Mammary microvascular endothelial cell (primary cell): ENCODE results near the gene CSDE1. TPM values are rescaled to one million over a fixed set of nuclear protein-coding genes. Genes with fewer than 3 reads are reported as not detected.

Source experiments
- total RNA-seq: library from RNA; depleted of rRNA; stranded (reverse); fragments of >200 nt; gene quantifications from 2 replicates; pipeline ENCODE4 v1.2.3, GENCODE V29; 2015

Gene CSDE1
- 700 and 788 TPM in 2 replicates for total RNA-seq

DNA sequence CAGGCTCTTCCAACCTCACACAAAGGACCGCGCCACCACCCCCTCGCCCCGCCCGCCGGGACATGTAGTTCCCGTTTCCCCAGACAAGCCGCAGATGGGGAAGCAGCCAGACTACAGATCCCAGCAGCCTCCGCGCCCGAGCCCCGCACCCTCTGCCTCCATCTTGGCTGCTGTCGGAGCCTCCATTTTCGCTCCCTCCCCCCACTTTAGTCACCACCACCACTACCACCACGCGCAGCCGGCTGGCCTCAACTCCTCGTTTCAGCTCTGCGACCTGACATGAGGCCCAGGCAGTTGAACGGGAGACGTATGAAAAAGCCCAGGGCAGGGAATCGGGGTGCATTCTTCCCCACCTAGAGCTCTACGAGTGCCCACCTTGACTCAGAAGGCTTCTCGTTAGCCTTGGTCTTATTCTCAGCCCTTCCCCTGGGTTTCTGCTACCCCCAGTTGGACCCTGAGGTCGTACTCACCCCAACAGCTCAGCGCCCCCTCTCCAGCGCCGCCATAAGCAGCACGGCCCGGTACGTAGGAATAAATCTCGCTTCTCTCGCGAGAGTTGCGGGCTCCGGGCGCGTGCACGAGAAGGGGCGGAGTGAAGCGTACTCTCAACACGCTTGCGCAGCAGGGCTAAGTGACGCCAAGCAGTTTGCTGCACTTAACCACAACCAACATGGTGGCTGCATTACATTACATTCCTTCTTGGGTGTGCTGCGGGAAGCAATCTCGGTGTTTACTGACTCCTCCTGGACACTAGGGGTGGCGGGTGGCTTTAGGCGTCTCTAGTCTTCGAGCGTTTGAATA is at the start of gene CSDE1:
TSS of gene CSDE1 (minus strand) at position 530 of the 801 bp plus-strand sequence. CDS start 18,094 bp downstream, outside the sequence.

DNA sequence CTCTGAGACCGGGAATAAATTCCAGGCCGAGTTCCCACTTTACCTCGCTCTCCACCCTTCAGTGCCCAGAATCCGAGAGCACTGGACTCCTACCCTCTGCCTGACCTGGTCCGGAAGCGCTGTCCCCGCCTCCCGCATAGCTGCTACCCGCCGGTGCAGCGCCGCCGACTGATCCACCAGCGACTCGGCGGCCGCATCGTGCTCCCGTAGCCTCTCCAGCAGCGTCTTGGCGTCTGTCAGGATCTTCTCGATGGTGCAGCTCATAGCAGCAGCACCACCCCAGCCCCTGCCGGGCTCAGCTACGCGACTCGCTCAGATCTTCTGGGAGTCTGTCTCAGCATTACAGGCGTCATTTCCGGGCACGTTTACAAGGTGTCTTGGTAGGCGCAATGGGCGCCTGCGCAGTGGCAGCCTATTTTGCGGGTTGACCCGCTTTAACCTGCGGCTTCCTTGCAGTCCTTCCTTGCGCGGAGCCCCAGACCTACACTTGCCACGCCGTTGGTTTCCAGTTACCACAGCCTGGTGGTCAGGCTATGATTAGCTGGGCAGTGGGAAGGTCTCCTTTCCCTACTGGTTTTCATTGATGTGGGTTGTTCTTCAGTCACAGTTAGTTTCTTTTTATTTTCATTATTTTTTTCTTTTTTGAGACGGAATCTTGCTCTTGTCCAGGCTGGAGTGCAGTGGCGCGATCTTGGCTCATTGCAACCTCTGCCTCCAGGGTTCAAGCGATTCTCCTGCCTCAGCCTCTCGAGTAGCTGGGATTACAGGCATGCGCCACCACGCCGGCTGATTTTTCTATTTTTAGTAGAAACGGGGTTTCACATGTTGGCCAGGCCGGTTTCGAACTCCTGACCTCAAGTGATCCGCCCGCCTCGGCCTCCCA is 22.8 kb upstream of the CSDE1 start, which contains the start of gene SIKE1:
TSS of gene SIKE1 (minus strand) at position 342 of the 883 bp plus-strand sequence. CDS start at position 264, 78 bp downstream.

GRCh38 chr1:114716304-114717170 is 41.2 kb downstream of the CSDE1 start, which contains the start of gene NRAS:
TSS of gene NRAS (minus strand) at chr1:114716771. CDS start at chr1:114716160, 611 bp downstream.

GRCh38 chr1:114695430-114696058 is 62.2 kb downstream of the CSDE1 start, which contains the start of gene AMPD1:
TSS of gene AMPD1 (minus strand) at chr1:114695546. CDS start at chr1:114695471, 75 bp downstream.

GRCh38 chr1:114669562-114670082 is 88.2 kb downstream of the CSDE1 start, which contains the start of gene DENND2C:
TSS of gene DENND2C (minus strand) at chr1:114670049. CDS start at chr1:114625984, 44,065 bp downstream.

Other genes starting within 250 kb of the CSDE1 start
- 14.1 and 14.2 TPM in 2 replicates for gene TRIM33, start 246.8 kb downstream of the CSDE1 start, total RNA-seq
- gene BCAS2, start 176.4 kb downstream of the CSDE1 start, total RNA-seq = 43.3 and 46.2 TPM in 2 replicates
- gene DENND2C, start 87.9 kb downstream of the CSDE1 start, total RNA-seq = 1.00 and 1.2 TPM in 2 replicates
- gene AMPD1, start 62.4 kb downstream of the CSDE1 start, total RNA-seq = not detected in 2 replicates
- 92.3 and 95.1 TPM in 2 replicates for gene NRAS, start 41.2 kb downstream of the CSDE1 start, total RNA-seq
- 27.8 and 49.3 TPM in 2 replicates for gene SIKE1, start 22.7 kb upstream of the CSDE1 start, total RNA-seq
- gene SYCP1, start 96.9 kb upstream of the CSDE1 start, total RNA-seq = not detected in 2 replicates